Gastrocnemius medialis (tissue), 4 donors: ENCODE measurements around the gene BAHCC1. TPM values are rescaled to one million over a fixed set of nuclear protein-coding genes. Genes with fewer than 3 reads are reported as not detected.

Experiments used
- ATAC-seq, 2 donors: fragments of 150-250 bp; one replicate each; pipeline ENCODE4 v1.9.1; 2016
- DNase-seq, 2 donors: peaks; one replicate each; pipeline ENCODE4 v3.0.0-alpha.2; 2019
- H3K27ac ChIP-seq, 4 donors: fragments of 200-600 bp; sonication (generic); 1 replicate in 1 of 4; 2 replicates in 3 of 4; pipeline ENCODE4 v1.5.1; 2016 to 2018; ENCODE audit warnings: mild to moderate bottlenecking in 2 of 4, moderate library complexity in 1 of 4
- H3K27me3 ChIP-seq, 3 donors: fragments of 200-600 bp; sonication (generic) in 2 of 3; 1 replicate in 1 of 3; 2 replicates in 2 of 3; pipeline versions ENCODE4 v1.5.1 to v1.6.0; 2016 to 2019; ENCODE audit warnings: mild to moderate bottlenecking in 1 of 3, moderate library complexity in 1 of 3
- H3K36me3 ChIP-seq, 2 donors: fragments of 200-600 bp; sonication (generic) in 1 of 2; one replicate each; pipeline ENCODE4 v1.5.1; 2017 to 2018
- H3K4me1 ChIP-seq, 2 donors: fragments of 200-600 bp; sonication (generic) in 1 of 2; one replicate each; pipeline ENCODE4 v1.5.1; 2016 to 2017; ENCODE audit warnings: mild to moderate bottlenecking in 2 of 2
- H3K4me3 ChIP-seq, 4 donors: fragments of 200-600 bp; sonication (generic) in 3 of 4; 1 replicate in 1 of 4; 2 replicates in 3 of 4; pipeline ENCODE4 v1.5.1; 2016 to 2019; ENCODE audit warnings: mild to moderate bottlenecking in 2 of 4
- H3K9me3 ChIP-seq, 3 donors: fragments of 200-600 bp; sonication (generic) in 2 of 3; 1 replicate in 1 of 3; 2 replicates in 2 of 3; pipeline ENCODE4 v1.5.1; 2016 to 2019
- POLR2A ChIP-seq, 2 donors: fragments of 450-650 bp; IDR thresholded peaks; one replicate each; pipeline ENCODE4 v1.6.1; 2017; ENCODE audit warnings: antibody characterized with exemption in 2 of 2, mild to moderate bottlenecking in 2 of 2, moderate library complexity in 2 of 2
- in situ Hi-C, 4 donors: fragments of 200-750 bp; cut with MboI; loops; one replicate each; pipeline versions ENCODE4 v1.15.0 to v1.8.0; 2017; ENCODE audit warnings: low sequenced_read_pairs in 4 of 4
- intact Hi-C: fragments of 100-400 bp; cut with DNase I; formaldehyde crosslinking; loops from one replicate; pipeline ENCODE4 v1.15.1; 2023; ENCODE audit warnings: low total_unique reads
- total RNA-seq, 4 donors: library from RNA; depleted of rRNA; stranded (reverse); fragments of >200 nt; gene quantifications; one replicate each; pipeline versions ENCODE4 v1.1.0 to v1.2.3, GENCODE V29; 2016
- TF ChIP-seq, protein P1 (sequence below), 5 experiments: fragments of 450-650 bp in 3 of 5; fragments of 200-600 bp in 2 of 5; sonication (generic) in 2 of 5; IDR thresholded peaks in 4 of 5; conservative IDR thresholded peaks in 1 of 5; 1 replicate in 4 of 5; 2 replicates in 1 of 5; pipeline ENCODE4 v1.5.1; 2016 to 2019; ENCODE audit warnings: antibody characterized with exemption in 5 of 5, mild to moderate bottlenecking in 3 of 5, moderate library complexity in 3 of 5

BAHCC1 gene
- total RNA-seq, 4 donors from 2014 or later, result 2.5 to 8.4 (median 5.8) TPM

DNA sequence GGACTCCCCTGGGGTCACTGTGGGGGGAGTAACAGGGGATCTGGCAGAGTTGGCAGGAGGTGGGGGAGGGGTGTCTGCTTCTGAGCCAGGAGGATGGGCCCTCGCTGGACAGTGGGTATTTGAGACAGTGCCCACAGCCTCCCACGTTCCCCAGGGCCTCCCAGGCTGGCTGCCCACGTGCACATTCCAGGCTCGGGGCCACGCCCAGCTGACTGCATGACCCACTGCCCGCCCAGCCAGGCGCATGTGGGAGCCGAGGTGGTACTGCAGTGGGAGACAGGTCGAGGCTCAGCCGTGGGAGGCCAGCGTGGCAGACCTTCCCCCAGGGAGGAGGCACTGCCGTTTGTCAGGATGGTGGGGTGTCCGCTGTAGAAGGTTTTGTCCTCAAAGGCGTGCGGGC is 38.8 kb downstream of the BAHCC1 start:
- H3K27ac ChIP-seq, result no peak overlapping the region
- H3K4me3 ChIP-seq, result no peak overlapping the region
- intact Hi-C loops, result no loop called here
- DNase-seq, result no peak
- in situ Hi-C loops, result no loop called here
- no peak for TF ChIP-seq POLR2A (IDR thresholded peaks at IDR 0.05)
- TF ChIP-seq, protein P1, sequence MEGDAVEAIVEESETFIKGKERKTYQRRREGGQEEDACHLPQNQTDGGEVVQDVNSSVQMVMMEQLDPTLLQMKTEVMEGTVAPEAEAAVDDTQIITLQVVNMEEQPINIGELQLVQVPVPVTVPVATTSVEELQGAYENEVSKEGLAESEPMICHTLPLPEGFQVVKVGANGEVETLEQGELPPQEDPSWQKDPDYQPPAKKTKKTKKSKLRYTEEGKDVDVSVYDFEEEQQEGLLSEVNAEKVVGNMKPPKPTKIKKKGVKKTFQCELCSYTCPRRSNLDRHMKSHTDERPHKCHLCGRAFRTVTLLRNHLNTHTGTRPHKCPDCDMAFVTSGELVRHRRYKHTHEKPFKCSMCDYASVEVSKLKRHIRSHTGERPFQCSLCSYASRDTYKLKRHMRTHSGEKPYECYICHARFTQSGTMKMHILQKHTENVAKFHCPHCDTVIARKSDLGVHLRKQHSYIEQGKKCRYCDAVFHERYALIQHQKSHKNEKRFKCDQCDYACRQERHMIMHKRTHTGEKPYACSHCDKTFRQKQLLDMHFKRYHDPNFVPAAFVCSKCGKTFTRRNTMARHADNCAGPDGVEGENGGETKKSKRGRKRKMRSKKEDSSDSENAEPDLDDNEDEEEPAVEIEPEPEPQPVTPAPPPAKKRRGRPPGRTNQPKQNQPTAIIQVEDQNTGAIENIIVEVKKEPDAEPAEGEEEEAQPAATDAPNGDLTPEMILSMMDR (IDR thresholded peaks at IDR 0.05 in 4 of 5, conservative IDR thresholded peaks at IDR 0.05 in 1 of 5), result no peak
- no peaks in the 10 kb centered on the region for H3K27me3 ChIP-seq
- ATAC-seq, result no peak
- H3K9me3 ChIP-seq, result no peaks in the 10 kb centered on the region
- H3K4me1 ChIP-seq, result peaks cover 23 to 37% of the 10 kb centered on the region in 2 donors
- H3K36me3 ChIP-seq, result no peaks in the 10 kb centered on the region

DNA sequence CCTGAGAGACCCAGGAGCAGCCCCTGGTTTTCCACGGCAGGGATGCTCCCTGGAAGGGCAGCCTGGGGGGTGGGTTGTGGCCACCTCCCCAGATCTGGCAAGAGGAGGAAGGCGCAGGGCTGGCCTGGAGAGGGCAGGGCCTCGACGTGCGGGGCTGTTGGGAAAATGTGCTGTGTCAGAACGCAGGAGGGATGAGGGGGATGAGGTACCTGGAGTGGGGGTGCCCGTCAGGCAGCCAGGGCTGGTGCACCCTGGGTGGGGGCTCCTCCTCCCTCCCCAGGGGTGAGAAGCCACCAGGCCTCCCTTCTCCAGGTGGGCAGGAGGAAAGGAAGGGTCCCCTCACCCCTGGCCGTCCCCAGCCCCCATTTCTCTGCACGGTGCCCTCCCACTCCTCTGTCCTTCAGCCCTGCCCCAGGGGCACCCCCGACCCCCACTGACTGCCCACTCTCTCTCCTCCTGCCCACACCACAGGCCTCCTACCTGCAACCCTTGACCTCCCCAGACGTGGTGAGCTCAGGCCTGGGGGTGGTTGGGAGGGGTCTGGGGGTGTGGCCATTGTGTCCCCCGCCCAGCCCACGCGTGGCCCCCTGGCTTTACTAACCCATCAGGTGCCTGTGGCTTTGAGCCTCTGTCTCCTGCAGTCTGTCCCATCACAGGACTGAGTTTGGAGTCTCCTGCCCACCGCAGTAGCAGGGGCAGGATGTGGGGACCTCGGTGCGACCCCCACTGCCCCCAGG is 39.6 kb downstream of the BAHCC1 start:
- no peaks in the 10 kb centered on the region for H3K27me3 ChIP-seq
- intact Hi-C loops, result no loop called here
- no peak for DNase-seq
- no peaks in the 10 kb centered on the region for H3K36me3 ChIP-seq
- in situ Hi-C loops, result no loop called here
- no peaks in the 10 kb centered on the region for H3K9me3 ChIP-seq
- no peak for TF ChIP-seq POLR2A (IDR thresholded peaks at IDR 0.05)
- TF ChIP-seq, protein P1 (IDR thresholded peaks at IDR 0.05 in 4 of 5, conservative IDR thresholded peaks at IDR 0.05 in 1 of 5), result no peak
- H3K27ac ChIP-seq, result peak overlapping the region; percentile 60 to 78 (median 76)
- H3K4me1 ChIP-seq, result peaks cover 16 to 29% of the 10 kb centered on the region in 2 donors
- H3K4me3 ChIP-seq, result no peak overlapping the region
- ATAC-seq, result no peak

DNA sequence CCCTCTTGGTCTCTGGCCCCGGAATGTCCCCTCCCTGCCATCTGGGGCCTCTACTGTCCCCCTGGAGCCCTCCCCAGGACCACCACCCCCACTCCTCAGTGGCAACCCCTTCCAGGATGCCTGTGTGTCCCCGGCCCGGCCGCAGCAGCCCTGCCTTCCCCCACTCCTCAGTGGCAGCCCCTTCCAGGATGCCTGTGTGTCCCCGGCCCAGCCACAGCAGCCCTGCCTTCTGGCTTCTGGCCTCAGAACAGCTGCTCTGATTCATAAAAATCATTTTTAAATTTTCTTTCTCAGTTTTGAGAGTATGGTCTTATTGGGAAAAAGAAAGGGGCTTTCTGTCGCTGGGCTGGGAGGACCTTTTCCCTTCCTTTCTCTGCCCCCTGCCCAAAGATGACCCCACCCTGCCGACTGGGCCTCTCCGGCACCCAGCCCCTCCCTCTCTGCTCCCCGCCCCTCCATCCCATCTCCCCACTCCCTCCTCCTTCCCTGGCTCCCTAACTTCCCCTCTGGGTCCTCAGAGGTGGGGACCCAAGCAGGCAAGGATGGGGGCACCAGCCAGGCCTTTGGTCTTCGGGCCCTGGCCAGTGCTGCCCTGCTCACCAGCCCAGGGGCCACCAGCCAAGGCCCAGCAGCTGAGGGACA is 40.5 kb downstream of the BAHCC1 start:
- peaks cover 7 to 20% of the 10 kb centered on the region in 2 donors for H3K4me1 ChIP-seq

GRCh38 chr17:81436294-81436849 is 41.1 kb downstream of the BAHCC1 start:
- H3K4me3 ChIP-seq, result no peak overlapping the region
- no peaks in the 10 kb centered on the region for H3K27me3 ChIP-seq
- ATAC-seq (peak; percentile 55 to 61), DNase-seq (peak in 1 of 2 donors; percentile 44)
- in situ Hi-C loops (no loop called here), intact Hi-C loops (no loop called here)
- H3K4me1 ChIP-seq, result peaks cover 7 to 20% of the 10 kb centered on the region in 2 donors
- no peaks in the 10 kb centered on the region for H3K9me3 ChIP-seq
- peak overlapping the region; percentile 60 to 78 (median 76) for H3K27ac ChIP-seq
- no peaks in the 10 kb centered on the region for H3K36me3 ChIP-seq
- TF ChIP-seq, protein P1 (IDR thresholded peaks at IDR 0.05 in 4 of 5, conservative IDR thresholded peaks at IDR 0.05 in 1 of 5), result no peak
- no peak for TF ChIP-seq POLR2A (IDR thresholded peaks at IDR 0.05)

More for the DNA sequence above, 40.5 kb downstream of the BAHCC1 start:
- intact Hi-C loops (no loop called here), in situ Hi-C loops (no loop called here)
- Histone ChIP-seq H3K36me3 (no peaks in the 10 kb centered on the region), H3K9me3 (no peaks in the 10 kb centered on the region), H3K27me3 (no peaks in the 10 kb centered on the region), H3K27ac (peak overlapping the region; percentile 60 to 78 (median 76)), H3K4me3 (no peak overlapping the region)
- DNase-seq (no peak), ATAC-seq (no peak)
- TF ChIP-seq, protein P1 (IDR thresholded peaks at IDR 0.05 in 4 of 5, conservative IDR thresholded peaks at IDR 0.05 in 1 of 5), result no peak
- no peak for TF ChIP-seq POLR2A (IDR thresholded peaks at IDR 0.05)
